HepG2 (cell line): ENCODE results near the gene DYNC1LI2. TPM values are rescaled to one million over a fixed set of nuclear protein-coding genes. Genes with fewer than 3 reads are reported as not detected.

Experiments used
- AGO1 ChIP-seq: fragments of 200-400 bp; formaldehyde crosslinking; IDR thresholded peaks from 2 replicates; pipeline ENCODE4 v1.6.1; 2017; ENCODE audit warnings: mild to moderate bottlenecking, low read depth, low read length, moderate library complexity; ENCODE audit not compliant: poor library complexity, severe bottlenecking
- BHLHE40 ChIP-seq: IDR thresholded peaks from 2 replicates; pipeline ENCODE4 v1.6.1; 2011; ENCODE audit warnings: low read length, improper control_type of control experiment
- DR1 ChIP-seq: sonication (generic); formaldehyde crosslinking; IDR thresholded peaks from 2 replicates; pipeline ENCODE4 v1.8.0; 2021; ENCODE audit warnings: mild to moderate bottlenecking, missing genetic modification reagents, inconsistent platforms
- FOXC1 ChIP-seq: sonication (generic); formaldehyde crosslinking; IDR thresholded peaks from 2 replicates; pipeline ENCODE4 v1.8.0; 2022; ENCODE audit warnings: mild to moderate bottlenecking, missing genetic modification reagents, borderline replicate concordance
- JARID2 ChIP-seq: sonication (generic); formaldehyde crosslinking; IDR thresholded peaks from 2 replicates; pipeline ENCODE4 v1.8.1; 2023; ENCODE audit warnings: missing genetic modification reagents, inconsistent platforms; ENCODE audit not compliant: insufficient replicate concordance
- KLF16 ChIP-seq, 2 experiments: sonication (generic) in 1 of 2; formaldehyde crosslinking in 1 of 2; IDR thresholded peaks; 2 replicates each; pipeline versions ENCODE4 v1.6.1 to v1.8.0; 2016 to 2023; ENCODE audit warnings: missing genetic modification reagents in 2 of 2, missing compliant biosample characterization in 1 of 2
- KMT2B ChIP-seq: IDR thresholded peaks from 2 replicates; pipeline ENCODE4 v1.6.1; 2016; ENCODE audit warnings: missing genetic modification reagents, missing compliant biosample characterization
- NFYB ChIP-seq: sonication (generic); formaldehyde crosslinking; IDR thresholded peaks from 2 replicates; pipeline ENCODE4 v1.4.0; 2020; ENCODE audit warnings: missing genetic modification reagents
- NPAS2 ChIP-seq: sonication (generic); formaldehyde crosslinking; IDR thresholded peaks from 2 replicates; pipeline ENCODE4 v1.8.0; 2022; ENCODE audit warnings: mild to moderate bottlenecking, missing genetic modification reagents, borderline replicate concordance
- NR1H2 ChIP-seq: sonication (generic); formaldehyde crosslinking; IDR thresholded peaks from 2 replicates; pipeline ENCODE4 v1.8.1; 2022; ENCODE audit warnings: low read depth, missing genetic modification reagents, borderline replicate concordance
- RBFOX2 ChIP-seq: fragments of 200-400 bp; formaldehyde crosslinking; IDR thresholded peaks from 2 replicates; pipeline ENCODE4 v1.6.1; 2017; ENCODE audit warnings: low read depth, mild to moderate bottlenecking, low read length
- SRSF1 ChIP-seq: fragments of 200-400 bp; formaldehyde crosslinking; optimal IDR thresholded peaks from 2 replicates; pipeline ENCODE3; 2017; ENCODE audit warnings: mild to moderate bottlenecking, low read depth, low read length, moderate library complexity
- TRIM24 ChIP-seq: sonication (generic); formaldehyde crosslinking; IDR thresholded peaks from 2 replicates; pipeline ENCODE4 v1.8.0; 2022; ENCODE audit warnings: mild to moderate bottlenecking, missing genetic modification reagents
- ZNF274 ChIP-seq: sonication (generic); formaldehyde crosslinking; IDR thresholded peaks from 2 replicates; pipeline ENCODE4 v1.5.1; 2020; ENCODE audit warnings: mild to moderate bottlenecking, missing genetic modification reagents
- ZNF30 ChIP-seq: sonication (generic); formaldehyde crosslinking; IDR thresholded peaks from 2 replicates; pipeline ENCODE4 v1.5.0; 2020; ENCODE audit warnings: mild to moderate bottlenecking, missing genetic modification reagents
- ZNF883 ChIP-seq: sonication (generic); formaldehyde crosslinking; IDR thresholded peaks from 2 replicates; pipeline ENCODE4 v1.5.1; 2020; ENCODE audit warnings: mild to moderate bottlenecking, missing genetic modification reagents; ENCODE audit errors: not compliant biosample characterization
- polyA plus RNA-seq, 8 experiments: library from polyadenylated mRNA; depleted of rRNA in 3 of 8; stranded (reverse) in 7 of 8; unstranded in 1 of 8; fragments of >200 nt; fragmentation: Illumina TruSeq in 4 of 8; extraction: Trizol in 4 of 8; gene quantifications; 2 replicates each; pipeline versions ENCODE4 v1.2.1 to v1.2.3, GENCODE V29; 2011 to 2016; ENCODE audit warnings: low read depth in 4 of 8, missing spikeins in 1 of 8, mixed read lengths in 1 of 8; ENCODE audit not compliant: insufficient read depth in 1 of 8
- total RNA-seq, 5 experiments: library from RNA; depleted of rRNA; stranded (reverse); fragments of >200 nt; fragmentation: Illumina TruSeq; extraction: Trizol; gene quantifications; 2 replicates each; pipeline ENCODE4 v1.2.3, GENCODE V29; 2016; ENCODE audit warnings: low read depth in 1 of 5
- TF ChIP-seq, protein P1 (sequence below): sonication (generic); formaldehyde crosslinking; IDR thresholded peaks from 2 replicates; pipeline ENCODE4 v1.5.1; 2020; ENCODE audit warnings: mild to moderate bottlenecking, missing genetic modification reagents
- TF ChIP-seq, protein P2 (sequence below): IDR thresholded peaks from 2 replicates; pipeline ENCODE4 v1.6.1; 2016; ENCODE audit warnings: mild to moderate bottlenecking
- TF ChIP-seq, protein P3 (sequence below): sonication (generic); formaldehyde crosslinking; IDR thresholded peaks from 2 replicates; pipeline ENCODE4 v1.4.0; 2020; ENCODE audit warnings: missing genetic modification reagents
- TF ChIP-seq, protein P4 (sequence below): sonication (generic); formaldehyde crosslinking; IDR thresholded peaks from 2 replicates; pipeline ENCODE4 v1.8.0; 2022; ENCODE audit warnings: missing genetic modification reagents, mild to moderate bottlenecking, borderline replicate concordance
- TF ChIP-seq, protein P5 (sequence below): sonication (generic); formaldehyde crosslinking; IDR thresholded peaks from 2 replicates; pipeline ENCODE4 v1.9.0; 2021; ENCODE audit warnings: missing genetic modification reagents, borderline replicate concordance

Gene DYNC1LI2
- total and polyA plus RNA-seq, 2 of the 13 experiments (the other 11 are each of a cell fraction or from before 2014, with no cell fraction given): 65.5 to 135 TPM

DNA sequence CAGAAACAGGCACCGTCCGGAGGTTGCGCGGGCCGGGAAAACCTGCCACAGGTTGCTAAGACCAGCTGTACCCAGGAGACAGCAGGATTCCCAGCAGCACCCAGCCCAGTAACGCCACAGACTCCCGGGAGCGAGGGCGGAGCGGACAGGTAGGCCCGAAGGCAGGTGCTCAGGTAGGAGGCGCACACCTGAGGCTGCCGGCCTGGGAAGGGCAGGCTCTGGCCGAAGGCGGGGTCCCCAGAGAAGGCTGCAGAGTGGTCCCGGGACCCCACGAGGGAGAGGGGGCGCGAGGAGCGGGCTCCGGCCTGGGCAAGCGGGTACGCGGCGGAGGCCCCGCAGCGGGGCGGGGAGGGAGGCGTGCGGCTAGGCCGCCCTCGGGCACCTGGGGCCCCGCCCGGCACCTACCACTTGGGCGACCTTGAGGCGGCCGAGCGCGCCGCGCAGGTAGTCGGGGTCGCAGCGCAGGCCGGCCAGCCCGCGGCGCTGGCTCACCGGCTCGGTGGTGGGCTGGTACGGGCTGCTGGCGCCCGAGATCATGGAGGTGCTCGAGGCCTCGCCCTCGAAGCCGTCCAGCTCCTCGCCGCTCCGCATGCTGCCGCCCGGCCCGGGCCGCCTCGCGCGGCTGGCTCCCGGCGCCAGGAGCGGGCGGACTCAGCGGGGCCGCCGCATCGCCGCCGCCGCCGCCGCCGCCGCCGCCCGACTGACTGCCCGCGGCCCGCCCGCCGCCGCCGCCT is 55.3 kb downstream of the DYNC1LI2 start (continued):
- TF ChIP-seq KMT2B: no peak
- no peak for TF ChIP-seq TRIM24 (CRISPR knock-in tag)
- TF ChIP-seq AGO1: peak; percentile 26
- no peak for TF ChIP-seq NFYB (CRISPR knock-in tag)
- no peak for TF ChIP-seq DR1
- no peak for TF ChIP-seq NR1H2 (CRISPR knock-in tag)
- TF ChIP-seq, protein P1, sequence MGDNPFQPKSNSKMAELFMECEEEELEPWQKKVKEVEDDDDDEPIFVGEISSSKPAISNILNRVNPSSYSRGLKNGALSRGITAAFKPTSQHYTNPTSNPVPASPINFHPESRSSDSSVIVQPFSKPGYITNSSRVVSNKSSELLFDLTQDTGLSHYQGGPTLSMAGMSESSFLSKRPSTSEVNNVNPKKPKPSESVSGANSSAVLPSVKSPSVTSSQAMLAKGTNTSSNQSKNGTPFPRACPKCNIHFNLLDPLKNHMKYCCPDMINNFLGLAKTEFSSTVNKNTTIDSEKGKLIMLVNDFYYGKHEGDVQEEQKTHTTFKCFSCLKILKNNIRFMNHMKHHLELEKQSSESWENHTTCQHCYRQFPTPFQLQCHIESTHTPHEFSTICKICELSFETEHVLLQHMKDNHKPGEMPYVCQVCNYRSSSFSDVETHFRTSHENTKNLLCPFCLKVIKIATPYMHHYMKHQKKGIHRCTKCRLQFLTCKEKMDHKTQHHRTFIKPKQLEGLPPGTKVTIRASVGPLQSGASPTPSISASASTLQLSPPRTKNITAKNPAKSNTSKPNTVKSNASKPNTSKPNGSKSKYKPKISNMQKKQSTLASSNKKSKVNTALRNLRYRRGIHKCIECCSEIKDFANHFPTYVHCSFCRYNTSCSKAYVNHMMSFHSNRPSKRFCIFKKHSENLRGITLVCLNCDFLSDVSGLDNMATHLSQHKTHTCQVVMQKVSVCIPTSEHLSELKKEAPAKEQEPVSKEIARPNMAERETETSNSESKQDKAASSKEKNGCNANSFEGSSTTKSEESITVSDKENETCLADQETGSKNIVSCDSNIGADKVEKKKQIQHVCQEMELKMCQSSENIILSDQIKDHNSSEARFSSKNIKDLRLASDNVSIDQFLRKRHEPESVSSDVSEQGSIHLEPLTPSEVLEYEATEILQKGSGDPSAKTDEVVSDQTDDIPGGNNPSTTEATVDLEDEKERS: no peak
- no peak for TF ChIP-seq ZNF883
- 0 out of 2 replicates have a peak, but pooled peaks have one; percentile 63 for TF ChIP-seq FOXC1 (CRISPR knock-in tag)
- peak; percentile 43 for TF ChIP-seq SRSF1
- no peak for TF ChIP-seq JARID2 (CRISPR knock-in tag)
- TF ChIP-seq BHLHE40: no peak
- no peak for TF ChIP-seq NPAS2 (CRISPR knock-in tag)
- TF ChIP-seq, protein P2, sequence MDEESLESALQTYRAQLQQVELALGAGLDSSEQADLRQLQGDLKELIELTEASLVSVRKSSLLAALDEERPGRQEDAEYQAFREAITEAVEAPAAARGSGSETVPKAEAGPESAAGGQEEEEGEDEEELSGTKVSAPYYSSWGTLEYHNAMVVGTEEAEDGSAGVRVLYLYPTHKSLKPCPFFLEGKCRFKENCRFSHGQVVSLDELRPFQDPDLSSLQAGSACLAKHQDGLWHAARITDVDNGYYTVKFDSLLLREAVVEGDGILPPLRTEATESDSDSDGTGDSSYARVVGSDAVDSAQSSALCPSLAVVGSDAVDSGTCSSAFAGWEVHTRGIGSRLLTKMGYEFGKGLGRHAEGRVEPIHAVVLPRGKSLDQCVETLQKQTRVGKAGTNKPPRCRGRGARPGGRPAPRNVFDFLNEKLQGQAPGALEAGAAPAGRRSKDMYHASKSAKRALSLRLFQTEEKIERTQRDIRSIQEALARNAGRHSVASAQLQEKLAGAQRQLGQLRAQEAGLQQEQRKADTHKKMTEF (CRISPR knock-in tag): no peak; the same call in 1 of the 2 replicates
- TF ChIP-seq ZNF30: no peak
- TF ChIP-seq, protein P3, sequence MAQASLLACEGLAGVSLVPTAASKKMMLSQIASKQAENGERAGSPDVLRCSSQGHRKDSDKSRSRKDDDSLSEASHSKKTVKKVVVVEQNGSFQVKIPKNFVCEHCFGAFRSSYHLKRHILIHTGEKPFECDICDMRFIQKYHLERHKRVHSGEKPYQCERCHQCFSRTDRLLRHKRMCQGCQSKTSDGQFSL (CRISPR knock-in tag): no peak
- TF ChIP-seq, protein P4, sequence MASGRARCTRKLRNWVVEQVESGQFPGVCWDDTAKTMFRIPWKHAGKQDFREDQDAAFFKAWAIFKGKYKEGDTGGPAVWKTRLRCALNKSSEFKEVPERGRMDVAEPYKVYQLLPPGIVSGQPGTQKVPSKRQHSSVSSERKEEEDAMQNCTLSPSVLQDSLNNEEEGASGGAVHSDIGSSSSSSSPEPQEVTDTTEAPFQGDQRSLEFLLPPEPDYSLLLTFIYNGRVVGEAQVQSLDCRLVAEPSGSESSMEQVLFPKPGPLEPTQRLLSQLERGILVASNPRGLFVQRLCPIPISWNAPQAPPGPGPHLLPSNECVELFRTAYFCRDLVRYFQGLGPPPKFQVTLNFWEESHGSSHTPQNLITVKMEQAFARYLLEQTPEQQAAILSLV (CRISPR knock-in tag): no peak
- TF ChIP-seq RBFOX2: peak; percentile 68; the same call in 1 of the 2 replicates
- TF ChIP-seq, protein P5, sequence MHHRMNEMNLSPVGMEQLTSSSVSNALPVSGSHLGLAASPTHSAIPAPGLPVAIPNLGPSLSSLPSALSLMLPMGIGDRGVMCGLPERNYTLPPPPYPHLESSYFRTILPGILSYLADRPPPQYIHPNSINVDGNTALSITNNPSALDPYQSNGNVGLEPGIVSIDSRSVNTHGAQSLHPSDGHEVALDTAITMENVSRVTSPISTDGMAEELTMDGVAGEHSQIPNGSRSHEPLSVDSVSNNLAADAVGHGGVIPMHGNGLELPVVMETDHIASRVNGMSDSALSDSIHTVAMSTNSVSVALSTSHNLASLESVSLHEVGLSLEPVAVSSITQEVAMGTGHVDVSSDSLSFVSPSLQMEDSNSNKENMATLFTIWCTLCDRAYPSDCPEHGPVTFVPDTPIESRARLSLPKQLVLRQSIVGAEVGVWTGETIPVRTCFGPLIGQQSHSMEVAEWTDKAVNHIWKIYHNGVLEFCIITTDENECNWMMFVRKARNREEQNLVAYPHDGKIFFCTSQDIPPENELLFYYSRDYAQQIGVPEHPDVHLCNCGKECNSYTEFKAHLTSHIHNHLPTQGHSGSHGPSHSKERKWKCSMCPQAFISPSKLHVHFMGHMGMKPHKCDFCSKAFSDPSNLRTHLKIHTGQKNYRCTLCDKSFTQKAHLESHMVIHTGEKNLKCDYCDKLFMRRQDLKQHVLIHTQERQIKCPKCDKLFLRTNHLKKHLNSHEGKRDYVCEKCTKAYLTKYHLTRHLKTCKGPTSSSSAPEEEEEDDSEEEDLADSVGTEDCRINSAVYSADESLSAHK: no peak
- no peak for TF ChIP-seq KLF16 (CRISPR knock-in tag; IDR thresholded peaks at IDR 0.05)
- TF ChIP-seq ZNF274: peak; percentile 87
